ENCODE measurements around the gene TMEM179.

The TMEM179 gene

GRCh38 chr14:104598039-104598909 is 6.3 kb downstream of the TMEM179 start:
- TF ChIP-seq GATA2 (IDR thresholded peaks at IDR 0.05; ENCODE audit: low read depth, low read length) (no peak), GATA3 (IDR thresholded peaks at IDR 0.05; ENCODE audit: low read depth, low read length) (no peak)

GRCh38 chr14:104597576-104597975 is 7.0 kb downstream of the TMEM179 start:
- no peak for TF ChIP-seq GATA3 (IDR thresholded peaks at IDR 0.05; ENCODE audit: low read depth, low read length)
- TF ChIP-seq GATA2 (IDR thresholded peaks at IDR 0.05; ENCODE audit: low read depth, low read length): no peak

GRCh38 chr14:104596927-104597351 is 7.6 kb downstream of the TMEM179 start:
- TF ChIP-seq GATA3 (IDR thresholded peaks at IDR 0.05; ENCODE audit: low read depth, low read length) (no peak), GATA2 (IDR thresholded peaks at IDR 0.05; ENCODE audit: low read depth, low read length) (no peak)

GRCh38 chr14:104596451-104596918 is 8.1 kb downstream of the TMEM179 start:
- TF ChIP-seq GATA2 (IDR thresholded peaks at IDR 0.05; ENCODE audit: low read depth, low read length): no peak
- no peak for TF ChIP-seq GATA3 (IDR thresholded peaks at IDR 0.05; ENCODE audit: low read depth, low read length)

- TF ChIP-seq GATA2 (IDR thresholded peaks at IDR 0.05; ENCODE audit: low read depth, low read length) (no peak), GATA3 (IDR thresholded peaks at IDR 0.05; ENCODE audit: low read depth, low read length) (no peak)
Measured at GRCh38 chr14:104595911-104596450, 8.6 kb downstream of the TMEM179 start.

- TF ChIP-seq GATA3 (IDR thresholded peaks at IDR 0.05; ENCODE audit: low read depth, low read length): no peak
- TF ChIP-seq GATA2 (IDR thresholded peaks at IDR 0.05; ENCODE audit: low read depth, low read length): no peak
Measured at GRCh38 chr14:104595116-104595675, 9.4 kb downstream of the TMEM179 start.

GRCh38 chr14:104594310-104595046 is 10.1 kb downstream of the TMEM179 start:
- TF ChIP-seq GATA2 (IDR thresholded peaks at IDR 0.05; ENCODE audit: low read depth, low read length) (no peak), GATA3 (IDR thresholded peaks at IDR 0.05; ENCODE audit: low read depth, low read length) (no peak)

- no peak for TF ChIP-seq GATA3 (IDR thresholded peaks at IDR 0.05; ENCODE audit: low read depth, low read length)
- TF ChIP-seq GATA2 (IDR thresholded peaks at IDR 0.05; ENCODE audit: low read depth, low read length): no peak
Measured at GRCh38 chr14:104593710-104594136, 10.8 kb downstream of the TMEM179 start.

GRCh38 chr14:104593241-104593701 is 11.3 kb downstream of the TMEM179 start:
- TF ChIP-seq GATA3 (IDR thresholded peaks at IDR 0.05; ENCODE audit: low read depth, low read length) (no peak), GATA2 (IDR thresholded peaks at IDR 0.05; ENCODE audit: low read depth, low read length) (no peak)

GRCh38 chr14:104592785-104593184 is 11.8 kb downstream of the TMEM179 start:
- TF ChIP-seq GATA3 (IDR thresholded peaks at IDR 0.05; ENCODE audit: low read depth, low read length) (no peak), GATA2 (IDR thresholded peaks at IDR 0.05; ENCODE audit: low read depth, low read length) (no peak)

- TF ChIP-seq GATA3 (IDR thresholded peaks at IDR 0.05; ENCODE audit: low read depth, low read length) (no peak), GATA2 (IDR thresholded peaks at IDR 0.05; ENCODE audit: low read depth, low read length) (no peak)
Measured at GRCh38 chr14:104592292-104592672, 12.3 kb downstream of the TMEM179 start.

- no peak for TF ChIP-seq GATA3 (IDR thresholded peaks at IDR 0.05; ENCODE audit: low read depth, low read length)
- no peak for TF ChIP-seq GATA2 (IDR thresholded peaks at IDR 0.05; ENCODE audit: low read depth, low read length)
Measured at GRCh38 chr14:104591506-104592291, 12.9 kb downstream of the TMEM179 start.

GRCh38 chr14:104591031-104591430 is 13.5 kb downstream of the TMEM179 start:
- no peak for TF ChIP-seq GATA2 (IDR thresholded peaks at IDR 0.05; ENCODE audit: low read depth, low read length)
- TF ChIP-seq GATA3 (IDR thresholded peaks at IDR 0.05; ENCODE audit: low read depth, low read length): no peak

Data from SH-SY5Y (cell line).